Activated CD8-positive, alpha-beta memory T cell treated with anti-CD3 and anti-CD28 coated beads, Interleukin-2, amount 50 U/mL, for 4 hours (primary cell): Measurements from ENCODE around the gene IFT81.
"Not testable (repeated sequence)": the region's sequence is repeated elsewhere in the genome, so short reads cannot be mapped to it uniquely, and the experiment has no call there.

ENCODE experiments used
- DNase-seq: peaks from one replicate; pipeline ENCODE4 v3.0.0-alpha.2; 2020

IFT81 gene

GRCh38 chr12:110248096-110248447, 123.9 kb downstream of the IFT81 start:
- DNase-seq, result no peak

- no peak for DNase-seq
These were observed 124.9 kb downstream of the IFT81 start for GRCh38 chr12:110249105-110249504.

DNA sequence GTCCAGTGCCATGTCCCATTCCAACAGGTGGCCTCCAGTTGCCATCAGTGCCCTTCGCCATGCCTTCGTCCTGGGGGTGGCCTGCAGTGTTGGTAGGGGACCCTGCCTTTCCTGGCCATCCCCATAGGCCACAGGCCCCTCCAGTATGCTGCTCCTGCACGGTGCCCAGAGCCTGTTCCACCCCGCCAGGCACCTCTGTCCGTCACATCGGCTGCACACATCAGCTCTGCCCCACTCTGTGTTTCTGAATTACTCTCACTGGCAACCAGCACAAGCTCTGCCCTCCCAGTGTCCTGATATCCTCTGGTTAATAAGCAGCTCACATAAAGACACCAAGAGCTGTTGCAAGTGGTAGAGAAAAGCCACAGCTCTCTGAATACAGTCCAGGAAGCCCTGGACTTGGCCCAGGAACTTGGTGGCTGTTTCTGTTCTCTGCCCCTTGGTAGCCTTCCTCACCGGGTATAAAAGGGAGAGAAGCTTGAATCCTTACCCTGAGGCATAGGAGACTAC, 125.6 kb downstream of the IFT81 start:
- DNase-seq, result no peak

DNA sequence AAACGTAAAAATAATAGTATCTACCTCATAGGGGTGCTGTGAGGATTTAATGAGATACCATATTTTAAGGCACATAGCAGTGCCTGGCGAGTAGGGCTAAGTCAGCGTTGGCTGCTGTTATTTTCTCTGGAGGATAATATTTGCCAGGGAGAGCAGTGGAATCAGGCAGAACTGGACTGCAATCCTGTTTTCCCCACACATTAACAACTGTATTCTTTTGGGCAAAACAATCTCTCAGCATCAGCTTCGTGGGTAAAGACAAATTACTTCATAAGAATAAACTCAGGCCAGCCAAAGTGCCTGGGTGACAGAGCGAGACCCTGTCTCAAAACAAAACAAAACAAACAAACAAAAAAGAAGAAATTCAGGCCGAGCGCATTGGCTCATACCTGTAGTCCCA, 127.2 kb downstream of the IFT81 start:
- DNase-seq, result no peak

- no peak for DNase-seq
These were observed 128.6 kb downstream of the IFT81 start for GRCh38 chr12:110252716-110253115.

GRCh38 chr12:110253176-110253575, 129.0 kb downstream of the IFT81 start:
- no peak for DNase-seq

DNA sequence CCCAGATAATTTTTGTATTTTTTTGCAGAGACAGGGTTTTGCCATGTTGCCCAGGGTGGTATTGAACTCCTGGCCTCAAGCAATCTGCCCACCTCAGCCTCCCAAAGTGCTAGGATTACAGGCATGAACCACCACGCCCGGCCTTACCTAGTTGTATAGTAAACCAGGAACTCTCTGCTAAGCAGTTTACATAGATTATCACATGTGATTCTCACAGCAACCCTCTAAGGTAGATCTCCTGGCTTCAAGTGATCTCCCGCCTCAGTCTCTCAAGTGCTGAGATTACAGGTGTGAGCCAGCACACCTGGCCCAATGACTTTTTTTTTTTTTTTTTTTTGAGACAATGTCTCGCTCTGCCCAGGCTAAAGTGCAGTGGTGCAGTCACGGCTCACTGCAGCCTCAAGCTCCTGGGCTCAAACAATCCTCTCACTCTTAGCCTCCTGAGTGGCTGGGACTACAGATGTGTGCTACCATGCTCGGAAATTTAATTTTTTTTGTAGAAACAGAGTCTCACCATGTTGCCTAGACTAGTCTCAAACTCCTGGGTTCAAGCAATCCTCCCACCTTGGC, 130.9 kb downstream of the IFT81 start:
- DNase-seq, result no peak

GRCh38 chr12:110255890-110256456, 131.8 kb downstream of the IFT81 start:
- DNase-seq, result not testable (repeated sequence)

- no peak for DNase-seq
These were observed 132.7 kb downstream of the IFT81 start for GRCh38 chr12:110256780-110257431.

GRCh38 chr12:110258466-110258865, 134.3 kb downstream of the IFT81 start:
- DNase-seq, result no peak

GRCh38 chr12:110262442-110263388, 138.6 kb downstream of the IFT81 start:
- no peak for DNase-seq

DNA sequence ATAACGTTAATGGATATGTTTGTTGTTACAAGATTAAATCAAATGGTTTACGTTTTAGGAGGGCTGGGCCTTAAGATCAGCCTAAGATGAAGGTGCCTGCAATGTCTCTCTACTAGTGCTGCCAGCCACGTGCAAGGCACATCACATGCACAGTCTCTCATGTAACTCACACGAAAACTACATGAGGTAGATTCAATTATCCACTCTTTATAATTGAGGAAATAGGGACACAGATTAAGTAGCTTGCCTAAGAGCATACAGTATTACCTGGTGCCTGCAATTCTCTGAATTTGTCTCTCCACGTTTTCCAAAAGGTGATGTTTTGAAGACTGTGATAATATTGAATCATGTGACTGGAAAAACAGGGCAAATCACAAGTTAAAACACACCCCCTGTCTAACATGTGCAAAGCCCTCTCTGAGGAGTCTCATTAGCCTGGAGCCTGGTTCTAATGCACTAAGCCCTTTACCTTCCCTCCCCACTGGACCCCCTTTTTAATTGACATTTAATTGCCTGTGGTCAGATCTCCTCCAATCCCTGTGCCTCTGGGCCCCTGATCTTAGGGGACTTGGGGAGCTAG, 142.3 kb downstream of the IFT81 start:
- no peak for DNase-seq

GRCh38 chr12:110266980-110267620, 142.9 kb downstream of the IFT81 start:
- no peak for DNase-seq
